K562 (cell line): ENCODE data around the gene PPM1N.

Experiments used
- ETS2 ChIP-seq: IDR thresholded peaks from 2 replicates; pipeline ENCODE4 v1.6.1; 2016; ENCODE audit warnings: borderline replicate concordance, missing genetic modification characterization, mild to moderate bottlenecking, moderate library complexity, missing compliant biosample characterization; ENCODE audit not compliant: poor library complexity, severe bottlenecking
- MAZ ChIP-seq, 2 experiments: fragments of 450-650 bp in 1 of 2; sonication (generic) in 1 of 2; formaldehyde crosslinking; IDR thresholded peaks in 1 of 2; conservative IDR thresholded peaks in 1 of 2; 2 replicates each; pipeline versions ENCODE4 v1.4.0 to v1.5.0; 2020; ENCODE audit warnings: mild to moderate bottlenecking in 1 of 2, missing genetic modification reagents in 1 of 2
- NRF1 ChIP-seq, 2 experiments: fragments of 450-650 bp; IDR thresholded peaks in 1 of 2; conservative IDR thresholded peaks in 1 of 2; 2 replicates each; pipeline ENCODE4 v1.6.1; 2014; ENCODE audit warnings: mild to moderate bottlenecking in 2 of 2
- POLR2B ChIP-seq: fragments of 450-650 bp; IDR thresholded peaks from 2 replicates; pipeline ENCODE4 v1.6.1; 2018; ENCODE audit warnings: low read depth; ENCODE audit not compliant: partially characterized antibody
- SNAPC5 ChIP-seq: fragments of 250-450 bp; sonication (Bioruptor Pico); IDR thresholded peaks from 2 replicates; pipeline ENCODE4 v1.8.0; 2021; ENCODE audit warnings: moderate library complexity, mild to moderate bottlenecking, inconsistent platforms

- no peak for TF ChIP-seq NRF1 (conservative IDR thresholded peaks at IDR 0.05 in 1 of 2, IDR thresholded peaks at IDR 0.05 in 1 of 2)
- no peak for TF ChIP-seq SNAPC5
- TF ChIP-seq MAZ (CRISPR knock-in tag; conservative IDR thresholded peaks at IDR 0.05 in 1 of 2, IDR thresholded peaks at IDR 0.05 in 1 of 2) = no peak
- no peak for TF ChIP-seq POLR2B
- no peak for TF ChIP-seq ETS2 (tag)
Observed at GRCh38 chr19:45507872-45508416, 9.7 kb downstream of the PPM1N start.
